AG04449 (cell line): Measurements from ENCODE around the gene ATXN2L.

Experiments
- CTCF ChIA-PET: fragments of 350-600 bp; formaldehyde crosslinking; extraction: SDS; loops from one replicate; lab custom pipeline; 2021; ENCODE audit warnings: antibody characterized with exemption; lab: Yijun Ruan, JAX
- POLR2A ChIA-PET: fragments of 400-600, 350-600 bp; formaldehyde crosslinking; extraction: SDS; loops from one replicate; lab custom pipeline; 2020; ENCODE audit warnings: antibody characterized with exemption, inconsistent platforms; lab: Yijun Ruan, JAX
- DNase-seq: peaks from one replicate; pipeline ENCODE4 v3.0.0-alpha.2; 2010; ENCODE audit warnings: low read depth, low spot score
- H3K4me3 ChIP-seq: 2 replicates; pipeline ENCODE4 v1.5.1; 2011; ENCODE audit warnings: low read depth, mild to moderate bottlenecking, control low read depth, low read length
- TF ChIP-seq, protein P1 (sequence below): IDR thresholded peaks from one replicate; pipeline ENCODE4 v1.5.1; 2011; ENCODE audit warnings: mild to moderate bottlenecking, moderate library complexity, low read length, control low read depth, inconsistent platforms; ENCODE audit not compliant: insufficient read depth; ENCODE audit errors: missing control alignments

The ATXN2L gene

GRCh38 chr16:28823291-28823872 lies 583 bp downstream of the ATXN2L start:
- CTCF ChIA-PET: interaction anchor here (2.0 to 4.0 kb wide), 2 partner anchors 23 to 121 kb away, joined by 6 to 17 read pairs; partner anchors contain the start of gene TUFM
- H3K4me3 ChIP-seq: peak overlapping the region; percentile 97
- POLR2A ChIA-PET: interaction anchor here (0.6 to 2.9 kb wide), 4 partner anchors 23 to 1086 kb away, joined by 3 to 16 read pairs (median 6); partner anchors contain the start of genes SH2B1 and TUFM
- no peak for DNase-seq
- TF ChIP-seq, protein P1, sequence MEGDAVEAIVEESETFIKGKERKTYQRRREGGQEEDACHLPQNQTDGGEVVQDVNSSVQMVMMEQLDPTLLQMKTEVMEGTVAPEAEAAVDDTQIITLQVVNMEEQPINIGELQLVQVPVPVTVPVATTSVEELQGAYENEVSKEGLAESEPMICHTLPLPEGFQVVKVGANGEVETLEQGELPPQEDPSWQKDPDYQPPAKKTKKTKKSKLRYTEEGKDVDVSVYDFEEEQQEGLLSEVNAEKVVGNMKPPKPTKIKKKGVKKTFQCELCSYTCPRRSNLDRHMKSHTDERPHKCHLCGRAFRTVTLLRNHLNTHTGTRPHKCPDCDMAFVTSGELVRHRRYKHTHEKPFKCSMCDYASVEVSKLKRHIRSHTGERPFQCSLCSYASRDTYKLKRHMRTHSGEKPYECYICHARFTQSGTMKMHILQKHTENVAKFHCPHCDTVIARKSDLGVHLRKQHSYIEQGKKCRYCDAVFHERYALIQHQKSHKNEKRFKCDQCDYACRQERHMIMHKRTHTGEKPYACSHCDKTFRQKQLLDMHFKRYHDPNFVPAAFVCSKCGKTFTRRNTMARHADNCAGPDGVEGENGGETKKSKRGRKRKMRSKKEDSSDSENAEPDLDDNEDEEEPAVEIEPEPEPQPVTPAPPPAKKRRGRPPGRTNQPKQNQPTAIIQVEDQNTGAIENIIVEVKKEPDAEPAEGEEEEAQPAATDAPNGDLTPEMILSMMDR: no peak

DNA sequence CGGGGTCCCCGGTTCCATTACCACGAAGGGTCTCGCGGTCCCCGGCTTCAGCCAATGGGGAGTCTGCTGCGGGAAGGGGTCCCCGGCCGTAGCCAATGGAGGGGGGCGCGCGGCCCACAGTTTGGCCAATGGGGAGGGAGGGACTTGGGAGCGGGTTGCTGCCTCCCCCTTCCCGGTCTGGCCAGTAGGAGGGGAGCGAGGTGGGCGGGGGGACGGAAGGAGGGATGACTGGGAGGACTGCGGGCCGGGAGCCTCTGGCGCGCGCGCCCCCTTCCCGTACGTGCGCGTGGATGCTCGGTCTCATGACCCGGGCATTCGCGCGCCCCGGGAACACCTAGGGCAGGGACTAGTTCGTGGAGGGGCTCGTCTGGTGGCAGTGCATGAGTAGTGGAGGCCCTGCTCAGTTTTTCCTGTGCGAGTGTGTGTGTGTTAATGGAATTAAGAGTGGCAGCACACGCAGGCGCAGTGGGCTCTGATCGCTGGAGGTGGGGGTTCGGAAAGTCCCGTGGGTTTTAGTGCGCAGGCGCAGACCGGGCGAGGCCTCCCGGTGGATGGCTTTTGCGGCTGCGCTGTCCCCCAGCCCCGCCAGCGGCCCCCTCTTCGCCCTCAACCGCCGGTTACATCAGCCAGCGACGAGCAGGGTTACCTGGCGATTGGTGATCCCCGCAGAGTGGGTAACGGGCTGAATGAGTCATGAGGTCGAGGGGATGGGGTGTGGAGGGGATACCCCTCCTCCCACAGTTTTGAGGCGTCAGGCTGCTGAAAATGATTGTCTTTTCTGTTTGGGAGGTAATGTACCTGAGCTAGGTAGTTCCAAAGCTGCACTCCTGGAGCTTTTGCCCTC lies 1.3 kb downstream of the ATXN2L start:
- peak overlapping the region; percentile 97 for H3K4me3 ChIP-seq
- POLR2A ChIA-PET: interaction anchor here (1.5 kb wide), 1 partner anchor 184 kb away, joined by 4 read pairs; no protein-coding TSS in a partner anchor
- TF ChIP-seq, protein P1: peak; percentile 36
- DNase-seq: peak; percentile 90
- CTCF ChIA-PET: interaction anchor here (2.0 to 4.0 kb wide), 2 partner anchors 22 to 120 kb away, joined by 6 to 17 read pairs; partner anchors contain the start of gene TUFM

GRCh38 chr16:28824717-28824973 lies 1.8 kb downstream of the ATXN2L start:
- no peak for DNase-seq
- CTCF ChIA-PET: interaction anchor here (2.0 kb wide), 1 partner anchor 120 kb away, joined by 6 read pairs; no protein-coding TSS in a partner anchor
- TF ChIP-seq, protein P1: no peak
- POLR2A ChIA-PET: no interaction called here
- H3K4me3 ChIP-seq: peak overlapping the region; percentile 97

- TF ChIP-seq, protein P1: no peak
- DNase-seq: no peak
- H3K4me3 ChIP-seq: peak overlapping the region; percentile 30
- POLR2A ChIA-PET: no interaction called here
- CTCF ChIA-PET: interaction anchor here (1.0 kb wide), 2 partner anchors 21 to 119 kb away, joined by 3 to 6 read pairs; no protein-coding TSS in a partner anchor
Observed at GRCh38 chr16:28826141-28826540, 3.3 kb downstream of the ATXN2L start.

GRCh38 chr16:28829747-28830146 lies 6.9 kb downstream of the ATXN2L start:
- ChIA-PET CTCF (interaction anchor here (1.4 kb wide), 1 partner anchor 16 kb away, joined by 3 read pairs; no protein-coding TSS in a partner anchor), POLR2A (no interaction called here)
- H3K4me3 ChIP-seq: no peak overlapping the region
- no peak for DNase-seq
- TF ChIP-seq, protein P1: no peak

- ChIA-PET POLR2A (interaction anchor here (0.7 kb wide), 1 partner anchor 8 kb away, joined by 3 read pairs; no protein-coding TSS in a partner anchor), CTCF (no interaction called here)
- no peak overlapping the region for H3K4me3 ChIP-seq
- TF ChIP-seq, protein P1: no peak
- DNase-seq: no peak
Observed at GRCh38 chr16:28830531-28830930, 7.7 kb downstream of the ATXN2L start.
